Coronary artery (tissue), 2 donors: ENCODE measurements around the gene FGF7.
"Not testable (repeated sequence)": the region's sequence is repeated elsewhere in the genome, so short reads cannot be mapped to it uniquely, and the experiment has no call there.

Source experiments
- DNase-seq: peaks from one replicate; pipeline ENCODE4 v3.0.0-alpha.2; 2017; ENCODE audit warnings: low spot score
- H3K27ac ChIP-seq, 2 donors: fragments of 200-600 bp; sonication (generic); one replicate each; pipeline ENCODE4 v1.5.1; 2016 to 2019
- H3K4me3 ChIP-seq: fragments of 200-600 bp; sonication (generic); 2 replicates; pipeline ENCODE4 v1.5.1; 2016; ENCODE audit warnings: mild to moderate bottlenecking, moderate library complexity
- CTCF ChIP-seq: fragments of 200-600 bp; sonication (generic); IDR thresholded peaks from one replicate; pipeline ENCODE4 v1.5.1; 2019; ENCODE audit warnings: antibody characterized with exemption

FGF7 gene

GRCh38 chr15:49471733-49472132 is 48.7 kb downstream of the FGF7 start:
- no peak for DNase-seq
- no peak for TF ChIP-seq CTCF
- H3K4me3 ChIP-seq, result no peak overlapping the region
- H3K27ac ChIP-seq, result no peak overlapping the region

- TF ChIP-seq CTCF, result no peak
- no peak overlapping the region for H3K4me3 ChIP-seq
- no peak for DNase-seq
- H3K27ac ChIP-seq, result no peak overlapping the region
Observed at GRCh38 chr15:49472338-49472737, 49.3 kb downstream of the FGF7 start.

GRCh38 chr15:49473031-49473430 is 50.0 kb downstream of the FGF7 start:
- Histone ChIP-seq H3K4me3 (no peak overlapping the region), H3K27ac (no peak overlapping the region)
- DNase-seq, result no peak
- no peak for TF ChIP-seq CTCF

- not testable (repeated sequence) for H3K4me3 ChIP-seq, DNase-seq, H3K27ac ChIP-seq
Observed at GRCh38 chr15:49478021-49478420, 55.0 kb downstream of the FGF7 start.

- not testable (repeated sequence) for DNase-seq, H3K4me3 ChIP-seq, H3K27ac ChIP-seq
Observed at GRCh38 chr15:49478982-49479381, 55.9 kb downstream of the FGF7 start.

- not testable (repeated sequence) for H3K4me3 ChIP-seq, H3K27ac ChIP-seq, DNase-seq
Observed at GRCh38 chr15:49485401-49485800, 62.4 kb downstream of the FGF7 start.

GRCh38 chr15:49490966-49491365 is 67.9 kb downstream of the FGF7 start:
- Histone ChIP-seq H3K27ac (no peak overlapping the region), H3K4me3 (no peak overlapping the region)
- no peak for TF ChIP-seq CTCF
- DNase-seq, result no peak

GRCh38 chr15:49492151-49492550 is 69.1 kb downstream of the FGF7 start:
- no peak for DNase-seq
- no peak for TF ChIP-seq CTCF

GRCh38 chr15:49492830-49493229 is 69.8 kb downstream of the FGF7 start:
- DNase-seq, result no peak
- TF ChIP-seq CTCF, result no peak
- Histone ChIP-seq H3K4me3 (no peak overlapping the region), H3K27ac (no peak overlapping the region)

More at GRCh38 chr15:49492151-49492550, 69.1 kb downstream of the FGF7 start:
- Histone ChIP-seq H3K27ac (no peak overlapping the region), H3K4me3 (no peak overlapping the region)
